ENCODE data around the gene DCAF6.

GRCh38 chr1:167983797-167984420 is 47.4 kb downstream of the DCAF6 start:
- TF ChIP-seq CTCF (IDR thresholded peaks at IDR 0.05; ENCODE audit: insufficient read depth, low read length) = no peak
- no peak for TF ChIP-seq POLR2AphosphoS5 (IDR thresholded peaks at IDR 0.05; ENCODE audit: low read depth)
